HG03457 (cell line): Measurements from ENCODE around the gene CCDC169.
"Not testable (repeated sequence)": the region's sequence is repeated elsewhere in the genome, so short reads cannot be mapped to it uniquely, and the experiment has no call there.

ENCODE experiments used
- ATAC-seq: cut with Tn5 transposase; IDR thresholded peaks from one replicate; pipeline ENCODE4 v1.9.1; 2021; ENCODE audit warnings: moderate number of reproducible peaks; ENCODE audit not compliant: unreplicated experiment

CCDC169 gene

GRCh38 chr13:36297366-36298338, at the start of gene CCDC169:
TSS of gene CCDC169 (minus strand) at chr13:36297814. CDS start at chr13:36297719, 95 bp downstream.
- ATAC-seq, result no peak

- ATAC-seq, result peak; percentile 88
These were observed 48.8 kb upstream of the CCDC169 start, which contains the start of gene SPART for GRCh38 chr13:36346222-36347083. TSS of gene SPART (minus strand) at chr13:36346394. CDS start at chr13:36335830, 10,564 bp downstream.

GRCh38 chr13:36345438-36346221, 48.0 kb upstream of the CCDC169 start:
- ATAC-seq, result no peak

GRCh38 chr13:36344886-36345437, 47.3 kb upstream of the CCDC169 start:
- no peak for ATAC-seq

GRCh38 chr13:36344173-36344572, 46.6 kb upstream of the CCDC169 start:
- ATAC-seq, result no peak

- no peak for ATAC-seq
These were observed 46.2 kb upstream of the CCDC169 start for GRCh38 chr13:36343766-36344165.

GRCh38 chr13:36342715-36343114, 45.1 kb upstream of the CCDC169 start:
- ATAC-seq, result no peak

GRCh38 chr13:36341718-36342117, 44.1 kb upstream of the CCDC169 start:
- no peak for ATAC-seq

- ATAC-seq, result no peak
These were observed 42.1 kb upstream of the CCDC169 start for GRCh38 chr13:36339600-36340155.

- ATAC-seq, result no peak
These were observed 40.5 kb upstream of the CCDC169 start for GRCh38 chr13:36337938-36338641.

- ATAC-seq, result no peak
These were observed 35.4 kb upstream of the CCDC169 start for GRCh38 chr13:36332986-36333385.

GRCh38 chr13:36332255-36332654, 34.6 kb upstream of the CCDC169 start:
- ATAC-seq, result not testable (repeated sequence)

- no peak for ATAC-seq
These were observed 33.7 kb upstream of the CCDC169 start for GRCh38 chr13:36331280-36331679.

GRCh38 chr13:36329361-36329760, 31.7 kb upstream of the CCDC169 start:
- no peak for ATAC-seq

- no peak for ATAC-seq
These were observed 31.2 kb upstream of the CCDC169 start for GRCh38 chr13:36328821-36329220.

GRCh38 chr13:36325912-36326311, 28.3 kb upstream of the CCDC169 start:
- ATAC-seq, result no peak

- not testable (repeated sequence) for ATAC-seq
These were observed 27.3 kb upstream of the CCDC169 start for GRCh38 chr13:36324881-36325280.

GRCh38 chr13:36323951-36324566, 26.4 kb upstream of the CCDC169 start:
- no peak for ATAC-seq

GRCh38 chr13:36323408-36323807, 25.8 kb upstream of the CCDC169 start:
- ATAC-seq, result no peak
